ENCODE data around the gene FADS2.

The FADS2 gene

GRCh38 chr11:61799665-61800284, 28.3 kb upstream of the FADS2 start:
- H3K36me3 ChIP-seq (ENCODE audit: control insufficient read depth, insufficient read depth, low read length) = no peaks in the 10 kb centered on the region

GRCh38 chr11:61800331-61801281, 27.5 kb upstream of the FADS2 start:
- H3K4me1 ChIP-seq = peaks cover 2% of the 10 kb centered on the region
- no peaks in the 10 kb centered on the region for H3K27me3 ChIP-seq (ENCODE audit: control insufficient read depth, insufficient read depth, low read length)
- no peak overlapping the region for H3K4me3 ChIP-seq (ENCODE audit: low read depth, low read length)
- H3K4me2 ChIP-seq (ENCODE audit: low read length) = no peak overlapping the region
- no peak overlapping the region for H3K9ac ChIP-seq
- no peak overlapping the region for H2AFZ ChIP-seq
- H3K27ac ChIP-seq = no peak overlapping the region
- no peaks in the 10 kb centered on the region for H3K79me2 ChIP-seq
- no peaks in the 10 kb centered on the region for H3K36me3 ChIP-seq (ENCODE audit: control insufficient read depth, insufficient read depth, low read length)
- H3K9me3 ChIP-seq (ENCODE audit: control insufficient read depth, low read length) = no peaks in the 10 kb centered on the region
- TF ChIP-seq CTCF (IDR thresholded peaks at IDR 0.05) = no peak

More at GRCh38 chr11:61799665-61800284, 28.3 kb upstream of the FADS2 start:
- no peaks in the 10 kb centered on the region for H3K27me3 ChIP-seq (ENCODE audit: control insufficient read depth, insufficient read depth, low read length)
- H3K79me2 ChIP-seq = no peaks in the 10 kb centered on the region
- H3K4me1 ChIP-seq = peaks cover 2% of the 10 kb centered on the region
- no peak overlapping the region for H3K9ac ChIP-seq
- no peak overlapping the region for H3K4me2 ChIP-seq (ENCODE audit: low read length)
- no peak for TF ChIP-seq CTCF (IDR thresholded peaks at IDR 0.05)
- H3K27ac ChIP-seq = no peak overlapping the region
- no peak overlapping the region for H3K4me3 ChIP-seq (ENCODE audit: low read depth, low read length)
- no peaks in the 10 kb centered on the region for H3K9me3 ChIP-seq (ENCODE audit: control insufficient read depth, low read length)
- no peak overlapping the region for H2AFZ ChIP-seq

- Histone ChIP-seq H3K36me3 (ENCODE audit: control insufficient read depth, insufficient read depth, low read length) (no peaks in the 10 kb centered on the region), H3K27ac (no peak overlapping the region), H3K9me3 (ENCODE audit: control insufficient read depth, low read length) (no peaks in the 10 kb centered on the region), H3K9ac (no peak overlapping the region), H3K27me3 (ENCODE audit: control insufficient read depth, insufficient read depth, low read length) (no peaks in the 10 kb centered on the region), H3K4me2 (ENCODE audit: low read length) (no peak overlapping the region), H3K79me2 (no peaks in the 10 kb centered on the region), H3K4me3 (ENCODE audit: low read depth, low read length) (no peak overlapping the region), H3K4me1 (peaks cover 2% of the 10 kb centered on the region), H2AFZ (no peak overlapping the region)
- no peak for TF ChIP-seq CTCF (IDR thresholded peaks at IDR 0.05)
These were observed 25.5 kb upstream of the FADS2 start for GRCh38 chr11:61802605-61803004.

- no peak overlapping the region for H2AFZ ChIP-seq
- no peak overlapping the region for H3K4me2 ChIP-seq (ENCODE audit: low read length)
- no peak overlapping the region for H3K4me3 ChIP-seq (ENCODE audit: low read depth, low read length)
- no peak for TF ChIP-seq CTCF (IDR thresholded peaks at IDR 0.05)
- no peaks in the 10 kb centered on the region for H3K27me3 ChIP-seq (ENCODE audit: control insufficient read depth, insufficient read depth, low read length)
- no peaks in the 10 kb centered on the region for H3K4me1 ChIP-seq
- no peaks in the 10 kb centered on the region for H3K9me3 ChIP-seq (ENCODE audit: control insufficient read depth, low read length)
- no peak overlapping the region for H3K9ac ChIP-seq
- H3K79me2 ChIP-seq = no peaks in the 10 kb centered on the region
- H3K36me3 ChIP-seq (ENCODE audit: control insufficient read depth, insufficient read depth, low read length) = no peaks in the 10 kb centered on the region
- H3K27ac ChIP-seq = no peak overlapping the region
These were observed 24.0 kb upstream of the FADS2 start for GRCh38 chr11:61803889-61804647.
